ENCODE data around the gene PRDX5.

The PRDX5 gene

DNA sequence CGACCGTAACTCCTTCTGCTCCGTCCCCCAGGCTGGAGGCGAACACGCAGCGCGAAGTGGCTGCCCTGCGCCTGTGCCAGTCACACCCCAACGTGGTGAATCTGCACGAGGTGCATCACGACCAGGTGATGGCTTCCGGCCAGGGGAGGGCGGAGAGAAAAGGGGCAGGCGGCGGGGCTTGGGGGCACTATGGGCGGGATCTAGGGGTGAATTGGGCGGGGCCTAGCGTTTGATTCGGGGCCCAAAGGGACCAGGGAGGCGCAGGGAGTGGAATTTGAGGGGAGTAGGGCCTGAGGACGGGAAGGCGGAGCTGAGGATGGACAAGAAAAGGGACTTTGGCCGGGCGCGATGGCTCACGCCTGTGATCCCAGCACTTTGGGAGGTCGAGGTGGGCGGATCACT is 50.8 kb downstream of the PRDX5 start:
- no peak for DNase-seq

DNA sequence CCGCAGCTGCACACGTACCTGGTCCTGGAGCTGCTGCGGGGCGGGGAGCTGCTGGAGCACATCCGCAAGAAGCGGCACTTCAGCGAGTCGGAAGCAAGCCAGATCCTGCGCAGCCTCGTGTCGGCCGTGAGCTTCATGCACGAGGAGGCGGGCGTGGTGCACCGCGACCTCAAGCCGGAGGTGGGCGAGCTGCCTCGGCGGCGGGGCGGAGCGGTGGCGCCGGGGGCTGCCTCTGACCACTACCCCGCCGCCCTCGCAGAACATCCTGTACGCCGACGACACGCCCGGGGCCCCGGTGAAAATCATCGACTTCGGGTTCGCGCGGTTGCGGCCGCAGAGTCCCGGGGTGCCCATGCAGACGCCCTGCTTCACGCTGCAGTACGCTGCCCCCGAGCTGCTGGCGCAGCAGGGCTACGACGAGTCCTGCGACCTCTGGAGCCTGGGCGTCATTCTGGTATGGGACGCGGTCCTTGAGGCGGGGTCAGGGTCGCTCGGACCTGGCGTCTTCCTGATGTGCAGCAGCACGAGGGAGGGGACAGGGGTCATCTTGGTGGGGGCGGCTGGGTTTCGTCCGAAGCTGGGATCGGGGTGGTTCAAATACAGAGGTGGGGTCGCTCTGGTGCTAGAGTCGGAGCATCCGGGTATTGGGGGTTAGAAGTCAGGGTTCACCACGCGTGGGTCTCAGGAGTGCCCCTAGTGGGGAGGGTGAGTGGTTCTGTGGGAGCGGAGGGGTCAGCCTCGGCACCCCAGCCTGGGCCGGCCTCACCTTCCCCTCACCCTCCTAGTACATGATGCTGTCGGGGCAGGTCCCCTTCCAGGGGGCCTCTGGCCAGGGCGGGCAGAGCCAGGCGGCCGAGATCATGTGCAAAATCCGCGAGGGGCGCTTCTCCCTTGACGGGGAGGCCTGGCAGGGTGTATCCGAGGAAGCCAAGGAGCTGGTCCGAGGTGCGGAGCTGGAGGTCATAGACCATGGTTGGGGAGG is 51.8 kb downstream of the PRDX5 start:
- no peak for DNase-seq

DNA sequence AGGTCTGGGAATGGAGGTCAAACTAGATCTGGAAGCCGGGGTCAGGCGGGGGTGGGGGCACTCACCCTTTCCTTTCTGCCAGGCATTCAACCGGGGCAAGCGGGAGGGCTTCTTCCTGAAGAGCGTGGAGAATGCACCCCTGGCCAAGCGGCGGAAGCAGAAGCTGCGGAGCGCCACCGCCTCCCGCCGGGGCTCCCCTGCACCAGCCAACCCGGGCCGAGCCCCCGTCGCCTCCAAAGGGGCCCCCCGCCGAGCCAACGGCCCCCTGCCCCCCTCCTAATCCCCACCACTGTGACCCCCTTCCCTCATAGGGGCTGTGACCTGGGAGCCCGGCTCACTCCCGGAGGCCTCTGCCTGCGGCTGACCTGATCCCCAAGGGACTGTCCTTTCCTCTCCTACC is 53.3 kb downstream of the PRDX5 start:
- no peak for DNase-seq

Data from NCI-H2081 (cell line).